Measurements from ENCODE around the gene ANO7. TPM values are rescaled to one million over a fixed set of nuclear protein-coding genes. Genes with fewer than 3 reads are reported as not detected.

ANO7 gene
- total RNA-seq, 1 experiment from 2014 or later = 5.2 TPM

DNA sequence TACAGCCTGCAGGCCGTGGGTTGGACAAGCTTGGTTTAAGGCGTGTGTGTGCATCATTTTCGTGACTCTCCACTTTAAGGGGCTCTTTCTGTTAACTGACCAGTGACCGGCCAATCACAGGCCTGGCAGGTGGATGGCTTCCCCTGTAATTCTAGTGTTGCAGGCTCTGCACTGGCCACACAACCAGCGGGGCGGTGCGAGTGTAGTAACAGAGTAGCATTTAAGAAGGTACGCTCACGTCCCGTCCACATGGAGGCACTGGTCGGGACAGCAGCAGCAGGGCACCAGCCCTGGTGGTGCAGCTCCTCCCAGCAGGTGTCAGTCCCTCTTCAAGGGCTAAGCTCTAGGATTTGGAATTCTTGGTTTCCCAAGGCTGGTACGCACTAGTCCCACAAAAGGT, 8.0 kb upstream of the ANO7 start:
- Histone ChIP-seq H3K79me2 (ENCODE audit: insufficient read depth, low read length) (no peaks in the 10 kb centered on the region), H3K56ac (ENCODE audit: insufficient read length, low read depth, low read length) (no peak overlapping the region), H3K9me3 (ENCODE audit: control insufficient read depth, low read depth, low read length) (no peaks in the 10 kb centered on the region), H2BK5ac (ENCODE audit: insufficient read length, low read length) (no peak overlapping the region), H3K18ac (ENCODE audit: insufficient read length, low read depth, low read length) (no peak overlapping the region), H4K8ac (replicated peaks; ENCODE audit: insufficient read length, low read depth, low read length) (no peak overlapping the region), H2BK12ac (ENCODE audit: insufficient read length, low read depth, low read length) (no peak overlapping the region), H3K14ac (ENCODE audit: insufficient read depth, low read length) (no peak overlapping the region), H4K5ac (ENCODE audit: insufficient read length, low read depth, low read length) (no peak overlapping the region), H3K23me2 (ENCODE audit: insufficient read length, low read depth, low read length, poor library complexity, severe bottlenecking) (no peaks in the 10 kb centered on the region), H3K4me1 (ENCODE audit: insufficient read depth, low read length) (no peaks in the 10 kb centered on the region), H2BK15ac (ENCODE audit: low read depth, low read length) (no peak overlapping the region), H3K23ac (ENCODE audit: insufficient read length, low read depth, low read length) (no peak overlapping the region), H3T11ph (ENCODE audit: low read length) (no peak overlapping the region), H2BK20ac (ENCODE audit: low read depth, low read length, poor library complexity, severe bottlenecking) (no peak overlapping the region), H3K27me3 (ENCODE audit: insufficient read depth, low read length) (no peaks in the 10 kb centered on the region), H2BK120ac (ENCODE audit: low read depth, low read length, poor library complexity, severe bottlenecking) (no peak overlapping the region), H3K4me2 (ENCODE audit: insufficient read depth, insufficient read length, low read length) (no peak overlapping the region), H3K4ac (ENCODE audit: low read depth, low read length) (no peak overlapping the region), H3K79me1 (ENCODE audit: insufficient read depth, low read depth, low read length, poor library complexity, severe bottlenecking) (no peaks in the 10 kb centered on the region), H3K27ac (ENCODE audit: insufficient read length, low read depth, low read length) (no peak overlapping the region), H2AFZ (ENCODE audit: low read length) (no peak overlapping the region), H3K9ac (ENCODE audit: extremely low read depth, insufficient read length, low read length) (no peak overlapping the region), H2AK5ac (ENCODE audit: insufficient read length, low read length) (no peak overlapping the region), H4K91ac (ENCODE audit: insufficient read length, low read depth, low read length) (no peak overlapping the region), H4K20me1 (ENCODE audit: control insufficient read depth, insufficient read depth, insufficient read length) (no peaks in the 10 kb centered on the region)
- Mint-ChIP-seq H3K27me3 (ENCODE audit: low read depth) (no peaks in the 10 kb centered on the region; the same call in 1 of the 2 replicates), H3K36me3 (ENCODE audit: insufficient read depth in 1 of 3, low read depth in 3 of 3) (peaks cover 0 to 10% (median 0%) of the 10 kb centered on the region in 3 experiments; a peak in 1 of 7 replicates), H3K4me3 (no peak overlapping the region), H3K27ac (no peak overlapping the region; a peak in 1 of 7 replicates), H3K9me3 (no peaks in the 10 kb centered on the region), H3K4me1 (peaks cover 0 to 6% of the 10 kb centered on the region in 2 experiments; a peak in 2 of 4 replicates)
- peak; percentile 91 for DNase-seq
- no CpG with 5 or more reads among the region's 12 CpGs for WGBS (ENCODE audit: extremely low coverage, insufficient read length, low lambda C conversion rate)
- TF ChIP-seq, protein P1, sequence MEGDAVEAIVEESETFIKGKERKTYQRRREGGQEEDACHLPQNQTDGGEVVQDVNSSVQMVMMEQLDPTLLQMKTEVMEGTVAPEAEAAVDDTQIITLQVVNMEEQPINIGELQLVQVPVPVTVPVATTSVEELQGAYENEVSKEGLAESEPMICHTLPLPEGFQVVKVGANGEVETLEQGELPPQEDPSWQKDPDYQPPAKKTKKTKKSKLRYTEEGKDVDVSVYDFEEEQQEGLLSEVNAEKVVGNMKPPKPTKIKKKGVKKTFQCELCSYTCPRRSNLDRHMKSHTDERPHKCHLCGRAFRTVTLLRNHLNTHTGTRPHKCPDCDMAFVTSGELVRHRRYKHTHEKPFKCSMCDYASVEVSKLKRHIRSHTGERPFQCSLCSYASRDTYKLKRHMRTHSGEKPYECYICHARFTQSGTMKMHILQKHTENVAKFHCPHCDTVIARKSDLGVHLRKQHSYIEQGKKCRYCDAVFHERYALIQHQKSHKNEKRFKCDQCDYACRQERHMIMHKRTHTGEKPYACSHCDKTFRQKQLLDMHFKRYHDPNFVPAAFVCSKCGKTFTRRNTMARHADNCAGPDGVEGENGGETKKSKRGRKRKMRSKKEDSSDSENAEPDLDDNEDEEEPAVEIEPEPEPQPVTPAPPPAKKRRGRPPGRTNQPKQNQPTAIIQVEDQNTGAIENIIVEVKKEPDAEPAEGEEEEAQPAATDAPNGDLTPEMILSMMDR (conservative IDR thresholded peaks at IDR 0.05) = peak; percentile 58
